Panc1 (cell line): ENCODE results near the gene TOB1. TPM values are rescaled to one million over a fixed set of nuclear protein-coding genes. Genes with fewer than 3 reads are reported as not detected.

Experiments used
- ATAC-seq: fragments of 200-7000 bp; cut with Tn5 transposase; 2 replicates; pipeline ENCODE4 v1.9.1; 2020; ENCODE audit warnings: mild to moderate bottlenecking, moderate library complexity
- BruUV-seq: library from RNA; stranded (reverse); fragments of 400-500 nt; replicated peaks from 2 replicates; lab custom pipeline; 2021; lab: Mats Ljungman, UMichigan
- CTCF ChIA-PET: fragments of 300-600 bp; sonication (Branson Sonifier 250); formaldehyde crosslinking; loops from one replicate; lab custom pipeline; 2022; ENCODE audit warnings: antibody characterized with exemption; lab: Charles Lee
- POLR2A ChIA-PET: fragments of 300-600 bp; sonication (Branson Sonifier 250); formaldehyde crosslinking; loops from one replicate; lab custom pipeline; 2022; ENCODE audit warnings: antibody characterized with exemption; lab: Charles Lee
- DNase-seq: peaks from one replicate; pipeline ENCODE4 v3.0.0-alpha.2; 2010; ENCODE audit warnings: low read depth, low spot score
- H3K27ac ChIP-seq: 2 replicates; pipeline ENCODE4 v1.5.1; 2011; ENCODE audit warnings: mild to moderate bottlenecking, low read length, inconsistent platforms
- H3K27me3 ChIP-seq: fragments of 200-500 bp; sonication (Bioruptor generic); 2 replicates; pipeline ENCODE4 v1.6.0; 2014; ENCODE audit warnings: low read length, inconsistent platforms; ENCODE audit not compliant: control insufficient read depth, insufficient read depth
- H3K36me3 ChIP-seq: fragments of 200-500 bp; sonication (Bioruptor generic); 2 replicates; pipeline ENCODE4 v1.5.1; 2014; ENCODE audit warnings: inconsistent platforms, mild to moderate bottlenecking, low read length, moderate library complexity; ENCODE audit not compliant: control insufficient read depth, insufficient read depth
- H3K4me1 ChIP-seq: 2 replicates; pipeline ENCODE4 v1.5.1; 2011; ENCODE audit warnings: inconsistent platforms, mild to moderate bottlenecking, low read length, moderate library complexity; ENCODE audit not compliant: control insufficient read depth, insufficient read depth
- H3K4me3 ChIP-seq, 2 experiments: 2 replicates each; pipeline ENCODE4 v1.5.1; 2011 to 2012; ENCODE audit warnings: low read depth in 2 of 2, low read length in 2 of 2, mild to moderate bottlenecking in 2 of 2, inconsistent platforms in 1 of 2, moderate library complexity in 1 of 2
- H3K9me3 ChIP-seq: fragments of 200-500 bp; sonication (Bioruptor generic); 2 replicates; pipeline ENCODE4 v1.5.1; 2014; ENCODE audit warnings: low read depth, mild to moderate bottlenecking, inconsistent platforms, low read length, moderate library complexity; ENCODE audit not compliant: control insufficient read depth, insufficient read depth
- CTCF ChIP-seq: fragments of 450-650 bp; IDR thresholded peaks from 2 replicates; pipeline ENCODE4 v1.5.1; 2017; ENCODE audit warnings: mild to moderate bottlenecking
- POLR2AphosphoS5 ChIP-seq: IDR thresholded peaks from 2 replicates; pipeline ENCODE4 v1.6.1; 2012; ENCODE audit warnings: mild to moderate bottlenecking, low read depth, low read length, moderate library complexity
- REST ChIP-seq, 2 experiments: IDR thresholded peaks; 2 replicates each; pipeline ENCODE4 v1.6.1; 2011 to 2012; ENCODE audit warnings: low read depth in 2 of 2, control low read depth in 1 of 2, low read length in 1 of 2, mild to moderate bottlenecking in 1 of 2, moderate library complexity in 1 of 2; ENCODE audit not compliant: insufficient read depth in 1 of 2
- SIN3A ChIP-seq: IDR thresholded peaks from 2 replicates; pipeline ENCODE4 v1.6.1; 2012; ENCODE audit warnings: low read depth, mild to moderate bottlenecking, low read length, moderate library complexity, borderline replicate concordance; ENCODE audit not compliant: insufficient read depth
- TCF7L2 ChIP-seq: IDR thresholded peaks from 2 replicates; pipeline ENCODE4 v1.6.1; 2011; ENCODE audit warnings: mild to moderate bottlenecking, low read depth, low read length, inconsistent platforms
- in situ Hi-C: cut with HindIII; loops from 2 replicates; pipeline ENCODE4 v1.10.0; 2016; ENCODE audit warnings: low sequenced_read_pairs, low pct_unique_long_range_greater_than_20kb
- intact Hi-C: fragments of 100-400 bp; cut with micrococcal nuclease; formaldehyde crosslinking; loops from one replicate; pipeline ENCODE4 v1.10.0; 2022; ENCODE audit not compliant: unreplicated experiment
- total RNA-seq: library from RNA; stranded (reverse); gene quantifications from one replicate; pipeline ENCODE4 v1.2.1, GENCODE V29; 2021; ENCODE audit not compliant: unreplicated experiment

Gene TOB1
- total RNA-seq, 1 experiment from 2014 or later: 117 TPM

GRCh38 chr17:50834429-50835300 lies 31.5 kb downstream of the TOB1 start:
- DNase-seq: no peak
- no peak for TF ChIP-seq POLR2AphosphoS5
- TF ChIP-seq REST (IDR thresholded peaks at IDR 0.05; ENCODE audit: insufficient read depth in 1 of 2, low read depth in 2 of 2, low read length in 1 of 2): no peak
- in situ Hi-C loops: no loop called here
- ATAC-seq: no peak
- BruUV-seq: no TSS peak
- ChIA-PET POLR2A (interaction anchor here (0.6 kb wide), 1 partner anchor 32 kb away, joined by 3 read pairs; the partner anchor contains the start of gene TOB1), CTCF (interaction anchor here (0.6 to 1.4 kb wide), 3 partner anchors 18 to 56 kb away, joined by 3 to 5 read pairs (median 3); no protein-coding TSS in a partner anchor)
- Histone ChIP-seq H3K4me1 (no peaks in the 10 kb centered on the region), H3K9me3 (no peaks in the 10 kb centered on the region), H3K4me3 (no peak overlapping the region), H3K36me3 (no peaks in the 10 kb centered on the region), H3K27ac (no peak overlapping the region), H3K27me3 (no peaks in the 10 kb centered on the region)
- intact Hi-C loops: no loop called here

GRCh38 chr17:50833510-50834428 lies 32.4 kb downstream of the TOB1 start:
- in situ Hi-C loops: no loop called here
- no peaks in the 10 kb centered on the region for H3K27me3 ChIP-seq
- intact Hi-C loops: no loop called here
- no peaks in the 10 kb centered on the region for H3K9me3 ChIP-seq
- ChIA-PET CTCF (interaction anchor here (0.7 kb wide), 1 partner anchor 49 kb away, joined by 5 read pairs; no protein-coding TSS in a partner anchor), POLR2A (interaction anchor here (0.6 kb wide), 1 partner anchor 33 kb away, joined by 3 read pairs; the partner anchor contains the start of gene TOB1)
- no TSS peak for BruUV-seq
- no peaks in the 10 kb centered on the region for H3K4me1 ChIP-seq
- no peak for DNase-seq
- ATAC-seq: no peak
- no peak overlapping the region for H3K4me3 ChIP-seq
- no peak overlapping the region for H3K27ac ChIP-seq
- TF ChIP-seq SIN3A (no peak), TCF7L2 (no peak), REST (IDR thresholded peaks at IDR 0.05; ENCODE audit: insufficient read depth in 1 of 2, low read depth in 2 of 2, low read length in 1 of 2) (no peak), CTCF (no peak), POLR2AphosphoS5 (no peak)
- H3K36me3 ChIP-seq: no peaks in the 10 kb centered on the region
